ENCODE results near the gene ZNF330. TPM values are rescaled to one million over a fixed set of nuclear protein-coding genes. Genes with fewer than 3 reads are reported as not detected.
"Not testable (repeated sequence)": the region's sequence is repeated elsewhere in the genome, so short reads cannot be mapped to it uniquely, and the experiment has no call there.

Gene ZNF330
- total and polyA plus RNA-seq, 2 of the 8 experiments (the other 6 are each of a cell fraction or from before 2014, with no cell fraction given), result 17.7 to 44.3 TPM

DNA sequence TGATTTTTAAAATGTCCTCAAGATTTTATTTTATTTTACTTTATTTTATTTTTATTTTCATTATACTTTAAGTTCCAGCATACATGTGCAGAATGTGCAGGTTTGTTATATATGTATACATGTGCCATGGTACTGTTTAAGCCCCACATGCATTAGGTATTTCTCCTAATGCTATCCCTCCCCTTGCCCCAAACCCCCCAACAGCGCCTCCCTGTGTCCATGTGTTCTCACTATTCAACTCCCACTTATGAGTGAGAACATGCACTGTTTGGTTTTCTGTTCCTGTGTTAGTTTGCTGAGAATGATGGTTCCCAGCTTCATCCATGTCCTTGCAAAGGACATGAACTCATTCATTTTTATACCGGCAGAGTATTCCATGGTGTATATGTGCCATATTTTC lies 37.2 kb upstream of the ZNF330 start:
- H4K5ac ChIP-seq (ENCODE audit: insufficient read length, low read depth, low read length); H3K23ac ChIP-seq (ENCODE audit: insufficient read length); H2AK5ac ChIP-seq (ENCODE audit: low read depth, low read length); H3K18ac ChIP-seq (ENCODE audit: extremely low read depth, low read length); FAIRE-seq; H2BK20ac ChIP-seq (ENCODE audit: low read length); H2BK15ac ChIP-seq (ENCODE audit: low read length); H2BK12ac ChIP-seq (ENCODE audit: low read depth, low read length); H4K91ac ChIP-seq (replicated peaks; ENCODE audit: insufficient read length, low read length); H3K4me2 ChIP-seq (ENCODE audit: insufficient read depth in 1 of 2, low read depth in 2 of 2, low read length in 2 of 2); H3K27me3 ChIP-seq (replicated peaks in 1 of 4; ENCODE audit: control insufficient read depth in 3 of 4, extremely low read depth in 1 of 4, insufficient read depth in 3 of 4, low read length in 3 of 4); H3K4me1 ChIP-seq (replicated peaks in 1 of 4; ENCODE audit: control insufficient read depth in 3 of 4, insufficient read depth in 4 of 4, low read length in 3 of 4); H3K4me3 ChIP-seq (ENCODE audit: extremely low read depth in 1 of 4, insufficient read depth in 2 of 4, low read depth in 3 of 4, low read length in 4 of 4); H3K56ac ChIP-seq (replicated peaks; ENCODE audit: insufficient read length, low read depth, low read length); POLR2A ChIA-PET (ENCODE audit: partially characterized antibody); H3K4ac ChIP-seq (replicated peaks; ENCODE audit: insufficient read length, low read depth, low read length); H4K20me1 ChIP-seq (replicated peaks in 1 of 2; ENCODE audit: control insufficient read depth in 1 of 2, insufficient read depth in 2 of 2, low read length in 2 of 2); H3K36me3 ChIP-seq (ENCODE audit: control insufficient read depth in 2 of 4, insufficient read depth in 4 of 4, low read length in 3 of 4); H3K14ac ChIP-seq (ENCODE audit: insufficient read length); H2BK5ac ChIP-seq (ENCODE audit: low read depth, low read length); H3K27ac ChIP-seq (ENCODE audit: low read depth, low read length); H3K79me1 ChIP-seq (ENCODE audit: low read depth, low read length); H3K9me3 ChIP-seq (ENCODE audit: insufficient read depth in 2 of 2, low read depth in 1 of 2, low read length in 1 of 2); H3K9ac ChIP-seq (replicated peaks in 1 of 4; ENCODE audit: extremely low read depth in 1 of 4, low read depth in 3 of 4, low read length in 3 of 4); H3K23me2 ChIP-seq (ENCODE audit: low read depth, low read length); H2AFZ ChIP-seq (ENCODE audit: low read length); H2BK120ac ChIP-seq (replicated peaks; ENCODE audit: low read depth, low read length); H3K79me2 ChIP-seq (ENCODE audit: control insufficient read depth in 1 of 2, insufficient read depth in 2 of 2, low read length in 2 of 2); H4K8ac ChIP-seq (ENCODE audit: extremely low read depth, insufficient read depth, low read length): not testable (repeated sequence)
- 76% methylated on average over 2 of the region's 2 CpGs; no CpG with 5 or more reads in 1 of the 2 experiments for WGBS, 2 experiments (ENCODE audit: extremely low coverage in 1 of 2, insufficient coverage in 1 of 2, insufficient read length in 1 of 2, insufficient replicate concordance in 2 of 2, low coverage in 1 of 2, low lambda C conversion rate in 2 of 2, missing lambda C conversion rate in 1 of 2)
- CTCF ChIA-PET (ENCODE audit: partially characterized antibody), result interaction anchor here (1.2 kb wide), 1 partner anchor 12 kb away, joined by 3 read pairs; no protein-coding TSS in a partner anchor
- peak in 1 of 2 experiments; percentile 49 for DNase-seq (ENCODE audit: low read depth in 1 of 2, low spot score in 2 of 2)

Measured in H1 (cell line).